ENCODE results near the gene GLUL. TPM values are rescaled to one million over a fixed set of nuclear protein-coding genes. Genes with fewer than 3 reads are reported as not detected.

Gene GLUL
- total RNA-seq, 1 donor from 2014 or later = 496 TPM

Other genes starting within 250 kb of the GLUL start
- 4.6 TPM for gene TEDDM1, start 8.9 kb upstream of the GLUL start, total RNA-seq (ENCODE audit: insufficient read depth, low replicate concordance)
- 1.7 TPM for gene RGSL1, start 58.4 kb upstream of the GLUL start, total RNA-seq (ENCODE audit: insufficient read depth, low replicate concordance)
- gene RNASEL, start 197.5 kb upstream of the GLUL start, total RNA-seq (ENCODE audit: insufficient read depth, low replicate concordance) = 19.5 TPM
- 4.6 TPM for gene RGS16, start 212.6 kb upstream of the GLUL start, total RNA-seq (ENCODE audit: insufficient read depth, low replicate concordance)

All from umbilical cord (tissue), 1 donor.